ENCODE results near the gene CCT7.

DNA sequence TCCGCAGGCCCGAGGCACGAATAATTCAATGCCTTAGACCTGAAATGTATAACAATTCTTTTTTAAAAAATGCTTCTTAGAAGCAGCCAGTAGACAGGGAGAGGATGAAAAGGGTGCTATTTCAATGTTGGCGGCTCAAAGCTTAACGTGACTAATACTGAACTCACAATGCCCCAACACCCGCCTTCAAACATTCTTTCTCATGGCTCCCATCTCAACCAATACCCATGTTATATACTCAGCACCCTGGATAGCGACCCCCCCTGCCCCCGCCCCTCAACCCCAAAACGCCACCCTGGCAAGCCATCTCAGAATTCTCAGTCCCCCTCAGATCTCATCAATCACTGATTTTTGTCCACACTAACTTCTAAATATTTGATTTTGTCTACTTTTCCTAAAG is 45.7 kb downstream of the CCT7 start:
- TF ChIP-seq POLR2A (IDR thresholded peaks at IDR 0.05; ENCODE audit: low read length) (no peak), GATA1 (IDR thresholded peaks at IDR 0.05; ENCODE audit: low read depth, low read length) (no peak)

Measured in erythroblast (primary cell).